ENCODE results near the gene GABRB3.

- TF ChIP-seq POLR2AphosphoS5 (IDR thresholded peaks at IDR 0.05; ENCODE audit: low read depth, low read length) (no peak), CTCF (IDR thresholded peaks at IDR 0.05) (no peak), SIN3A (IDR thresholded peaks at IDR 0.05; ENCODE audit: borderline replicate concordance, insufficient read depth, low read depth, low read length) (no peak), REST (IDR thresholded peaks at IDR 0.05; ENCODE audit: insufficient read depth in 1 of 2, low read depth in 2 of 2, low read length in 1 of 2) (no peak)
These were observed 28.0 kb downstream of the GABRB3 start for GRCh38 chr15:26744894-26745293.

Measured in Panc1 (cell line).